SK-N-MC (cell line): Measurements from ENCODE around the gene MTG1.
A peak's percentile ranks its signal among the peaks of the same experiment; 100 is the strongest.

ENCODE experiments used
- EZH2 ChIP-seq: fragments of 200-600 bp; sonication (generic); IDR thresholded peaks from one replicate; pipeline ENCODE4 v1.6.1; 2017; ENCODE audit warnings: antibody characterized with exemption
- POLR2AphosphoS5 ChIP-seq: IDR thresholded peaks from 2 replicates; pipeline ENCODE4 v1.6.1; 2012; ENCODE audit warnings: mild to moderate bottlenecking, low read depth, low read length, borderline replicate concordance

- TF ChIP-seq EZH2, result no peak
- peak; percentile 79; the same call in 1 of the 2 replicates for TF ChIP-seq POLR2AphosphoS5
Observed at GRCh38 chr10:133394064-133394663, at the start of gene MTG1.
